ENCODE results near the gene PRKN. TPM values are rescaled to one million over a fixed set of nuclear protein-coding genes. Genes with fewer than 3 reads are reported as not detected.

PRKN gene
- total and polyA plus RNA-seq, 2 experiments from 2014 or later, result 1.2 to 2.3 TPM

- no peaks in the 10 kb centered on the region for H3K27me3 ChIP-seq (replicated peaks; ENCODE audit: insufficient read depth)
- no peak overlapping the region for H3K9ac ChIP-seq
- H3K4me2 ChIP-seq (ENCODE audit: unreplicated experiment), result no peak overlapping the region
- in situ Hi-C loops (cut with MboI), result no loop called here
- H4K20me1 ChIP-seq (ENCODE audit: insufficient read depth), result no peaks in the 10 kb centered on the region
- no peak for TF ChIP-seq EZH2 (IDR thresholded peaks at IDR 0.05; ENCODE audit: insufficient read depth, poor library complexity, severe bottlenecking)
- TF ChIP-seq EZH2phosphoT487 (IDR thresholded peaks at IDR 0.05; ENCODE audit: insufficient read depth, low read depth), result no peak
- no peaks in the 10 kb centered on the region for H3K79me2 ChIP-seq (ENCODE audit: insufficient read depth)
- no peaks in the 10 kb centered on the region for H3K9me2 ChIP-seq (ENCODE audit: insufficient read depth)
- H3F3A ChIP-seq (ENCODE audit: insufficient read depth), result peaks cover 4% of the 10 kb centered on the region; the same call in 1 of the 2 replicates
- H2AFZ ChIP-seq, result no peak overlapping the region
- no peak overlapping the region for H3K4me3 ChIP-seq
- no peak overlapping the region for H3K27ac ChIP-seq
- H3K36me3 ChIP-seq (ENCODE audit: low read depth), result no peaks in the 10 kb centered on the region
- WGBS, 2 experiments (ENCODE audit: low coverage in 1 of 2, low lambda C conversion rate in 2 of 2, missing lambda C conversion rate in 2 of 2), result 88 to 100% methylated on average over 1 of the region's 1 CpG
- H3K4me1 ChIP-seq (ENCODE audit: insufficient read depth), result peaks cover 7% of the 10 kb centered on the region
- no peak for DNase-seq
- no peaks in the 10 kb centered on the region for H3K9me3 ChIP-seq (ENCODE audit: low read depth)
These were observed 642.0 kb downstream of the PRKN start for GRCh38 chr6:162085561-162085960.

GRCh38 chr6:162082520-162082919 is 645.0 kb downstream of the PRKN start:
- H3K9ac ChIP-seq, result no peak overlapping the region
- H3K4me3 ChIP-seq, result no peak overlapping the region
- no peaks in the 10 kb centered on the region; the same call in 1 of the 2 replicates for H4K20me1 ChIP-seq (ENCODE audit: insufficient read depth)
- no peaks in the 10 kb centered on the region for H3K4me1 ChIP-seq (ENCODE audit: insufficient read depth)
- H3K4me2 ChIP-seq (ENCODE audit: unreplicated experiment), result no peak overlapping the region
- H3K27ac ChIP-seq, result no peak overlapping the region
- in situ Hi-C loops (cut with MboI), result no loop called here
- H3K9me3 ChIP-seq (ENCODE audit: low read depth), result no peaks in the 10 kb centered on the region
- H3K36me3 ChIP-seq (ENCODE audit: low read depth), result no peaks in the 10 kb centered on the region
- H2AFZ ChIP-seq, result no peak overlapping the region
- TF ChIP-seq EZH2 (IDR thresholded peaks at IDR 0.05; ENCODE audit: insufficient read depth, poor library complexity, severe bottlenecking), result no peak
- TF ChIP-seq EZH2phosphoT487 (IDR thresholded peaks at IDR 0.05; ENCODE audit: insufficient read depth, low read depth), result no peak
- DNase-seq, result no peak
- WGBS, 2 experiments (ENCODE audit: low coverage in 1 of 2, low lambda C conversion rate in 2 of 2, missing lambda C conversion rate in 2 of 2), result 70 to 79% methylated on average over 1 of the region's 1 CpG
- H3K79me2 ChIP-seq (ENCODE audit: insufficient read depth), result no peaks in the 10 kb centered on the region
- H3K9me2 ChIP-seq (ENCODE audit: insufficient read depth), result no peaks in the 10 kb centered on the region
- H3K27me3 ChIP-seq (replicated peaks; ENCODE audit: insufficient read depth), result no peaks in the 10 kb centered on the region
- no peaks in the 10 kb centered on the region for H3F3A ChIP-seq (ENCODE audit: insufficient read depth)

- Histone ChIP-seq H3F3A (ENCODE audit: insufficient read depth) (no peaks in the 10 kb centered on the region), H3K36me3 (ENCODE audit: low read depth) (no peaks in the 10 kb centered on the region), H3K4me3 (no peak overlapping the region), H4K20me1 (ENCODE audit: insufficient read depth) (no peaks in the 10 kb centered on the region; the same call in 1 of the 2 replicates), H2AFZ (no peak overlapping the region), H3K4me1 (ENCODE audit: insufficient read depth) (no peaks in the 10 kb centered on the region), H3K9me3 (ENCODE audit: low read depth) (no peaks in the 10 kb centered on the region), H3K27me3 (replicated peaks; ENCODE audit: insufficient read depth) (no peaks in the 10 kb centered on the region), H3K27ac (no peak overlapping the region), H3K9me2 (ENCODE audit: insufficient read depth) (no peaks in the 10 kb centered on the region), H3K9ac (no peak overlapping the region), H3K79me2 (ENCODE audit: insufficient read depth) (no peaks in the 10 kb centered on the region), H3K4me2 (ENCODE audit: unreplicated experiment) (no peak overlapping the region)
- TF ChIP-seq EZH2phosphoT487 (IDR thresholded peaks at IDR 0.05; ENCODE audit: insufficient read depth, low read depth) (no peak), EZH2 (IDR thresholded peaks at IDR 0.05; ENCODE audit: insufficient read depth, poor library complexity, severe bottlenecking) (no peak)
- DNase-seq, result no peak
- in situ Hi-C loops (cut with MboI), result no loop called here
- WGBS, 2 experiments (ENCODE audit: low coverage in 1 of 2, low lambda C conversion rate in 2 of 2, missing lambda C conversion rate in 2 of 2), result 46 to 47% methylated on average over 4 of the region's 4 CpGs
These were observed 648.9 kb downstream of the PRKN start for GRCh38 chr6:162078667-162079066.

GRCh38 chr6:162078126-162078525 is 649.4 kb downstream of the PRKN start:
- in situ Hi-C loops (cut with MboI), result no loop called here
- H3K4me3 ChIP-seq, result no peak overlapping the region
- H3K4me1 ChIP-seq (ENCODE audit: insufficient read depth), result no peaks in the 10 kb centered on the region
- no peaks in the 10 kb centered on the region for H3K79me2 ChIP-seq (ENCODE audit: insufficient read depth)
- DNase-seq, result no peak
- no peaks in the 10 kb centered on the region for H3K36me3 ChIP-seq (ENCODE audit: low read depth)
- TF ChIP-seq EZH2 (IDR thresholded peaks at IDR 0.05; ENCODE audit: insufficient read depth, poor library complexity, severe bottlenecking) (no peak), EZH2phosphoT487 (IDR thresholded peaks at IDR 0.05; ENCODE audit: insufficient read depth, low read depth) (no peak)
- H4K20me1 ChIP-seq (ENCODE audit: insufficient read depth), result no peaks in the 10 kb centered on the region; the same call in 1 of the 2 replicates
- H3K4me2 ChIP-seq (ENCODE audit: unreplicated experiment), result no peak overlapping the region
- H3K9me3 ChIP-seq (ENCODE audit: low read depth), result no peaks in the 10 kb centered on the region
- H3F3A ChIP-seq (ENCODE audit: insufficient read depth), result no peaks in the 10 kb centered on the region
- H3K27ac ChIP-seq, result no peak overlapping the region
- H2AFZ ChIP-seq, result no peak overlapping the region
- H3K9ac ChIP-seq, result no peak overlapping the region
- H3K9me2 ChIP-seq (ENCODE audit: insufficient read depth), result no peaks in the 10 kb centered on the region
- WGBS, 2 experiments (ENCODE audit: low coverage in 1 of 2, low lambda C conversion rate in 2 of 2, missing lambda C conversion rate in 2 of 2), result 64 to 67% methylated on average over 3 of the region's 3 CpGs
- no peaks in the 10 kb centered on the region for H3K27me3 ChIP-seq (replicated peaks; ENCODE audit: insufficient read depth)

- Histone ChIP-seq H3K4me3 (no peak overlapping the region), H3K27ac (no peak overlapping the region), H3K4me1 (ENCODE audit: insufficient read depth) (no peaks in the 10 kb centered on the region), H3K36me3 (ENCODE audit: low read depth) (no peaks in the 10 kb centered on the region), H3K9ac (no peak overlapping the region), H3K79me2 (ENCODE audit: insufficient read depth) (no peaks in the 10 kb centered on the region), H4K20me1 (ENCODE audit: insufficient read depth) (no peaks in the 10 kb centered on the region; the same call in 1 of the 2 replicates), H3K4me2 (ENCODE audit: unreplicated experiment) (no peak overlapping the region), H3F3A (ENCODE audit: insufficient read depth) (no peaks in the 10 kb centered on the region), H2AFZ (no peak overlapping the region), H3K27me3 (replicated peaks; ENCODE audit: insufficient read depth) (no peaks in the 10 kb centered on the region), H3K9me2 (ENCODE audit: insufficient read depth) (no peaks in the 10 kb centered on the region), H3K9me3 (ENCODE audit: low read depth) (no peaks in the 10 kb centered on the region)
- in situ Hi-C loops (cut with MboI), result no loop called here
- DNase-seq, result no peak
- WGBS, 2 experiments (ENCODE audit: low coverage in 1 of 2, low lambda C conversion rate in 2 of 2, missing lambda C conversion rate in 2 of 2), result 76% methylated on average over 4 of the region's 4 CpGs
- TF ChIP-seq EZH2 (IDR thresholded peaks at IDR 0.05; ENCODE audit: insufficient read depth, poor library complexity, severe bottlenecking), result no peak
- no peak for TF ChIP-seq EZH2phosphoT487 (IDR thresholded peaks at IDR 0.05; ENCODE audit: insufficient read depth, low read depth)
These were observed 650.8 kb downstream of the PRKN start for GRCh38 chr6:162076816-162077215.
